Epithelial cell of proximal tubule (primary cell): Measurements from ENCODE around the gene FKBP15. TPM values are rescaled to one million over a fixed set of nuclear protein-coding genes. Genes with fewer than 3 reads are reported as not detected.
A peak's percentile ranks its signal among the peaks of the same experiment; 100 is the strongest.

Source experiments
- DNase-seq: peaks from one replicate; pipeline ENCODE4 v3.0.0-alpha.2; 2011; ENCODE audit warnings: low read depth
- H3K4me3 ChIP-seq: 2 replicates; pipeline ENCODE4 v1.5.1; 2011; ENCODE audit warnings: low read depth, mild to moderate bottlenecking, low read length
- CTCF ChIP-seq: conservative IDR thresholded peaks from 2 replicates; pipeline ENCODE4 v1.5.1; 2012; ENCODE audit warnings: low read depth, mild to moderate bottlenecking, low read length
- total RNA-seq: library from RNA; depleted of rRNA; stranded (reverse); fragments of >200 nt; gene quantifications from 2 replicates; pipeline ENCODE4 v1.2.3, GENCODE V29; 2015

FKBP15 gene
- total RNA-seq, 1 donor from 2014 or later, result 14.6 TPM

GRCh38 chr9:113219969-113220368 is 1.1 kb downstream of the FKBP15 start:
- no peak for DNase-seq
- no peak for TF ChIP-seq CTCF
- H3K4me3 ChIP-seq, result peak overlapping the region; percentile 98

GRCh38 chr9:113219186-113219936 is 1.7 kb downstream of the FKBP15 start:
- no peak for DNase-seq
- peak overlapping the region; percentile 98 for H3K4me3 ChIP-seq
- no peak for TF ChIP-seq CTCF

- no peak overlapping the region for H3K4me3 ChIP-seq
- DNase-seq, result no peak
- TF ChIP-seq CTCF, result no peak
Measured at GRCh38 chr9:113216406-113216805, 4.7 kb downstream of the FKBP15 start.

GRCh38 chr9:113215132-113215531 is 5.9 kb downstream of the FKBP15 start:
- no peak for DNase-seq
- H3K4me3 ChIP-seq, result no peak overlapping the region
- no peak for TF ChIP-seq CTCF

GRCh38 chr9:113210815-113211214 is 10.3 kb downstream of the FKBP15 start:
- H3K4me3 ChIP-seq, result no peak overlapping the region
- DNase-seq, result no peak
- no peak for TF ChIP-seq CTCF

- H3K4me3 ChIP-seq, result no peak overlapping the region
- no peak for TF ChIP-seq CTCF
- no peak for DNase-seq
Measured at GRCh38 chr9:113205861-113206260, 15.2 kb downstream of the FKBP15 start.

- no peak for DNase-seq
- no peak overlapping the region for H3K4me3 ChIP-seq
- TF ChIP-seq CTCF, result no peak
Measured at GRCh38 chr9:113205432-113205831, 15.6 kb downstream of the FKBP15 start.
